Activated CD4-positive, CD25-positive, alpha-beta regulatory T cell treated with anti-CD3 and anti-CD28 coated beads, Interleukin-2, amount 50 U/mL, for 72 hours (primary cell): ENCODE results near the gene CENPK.
"Not testable (repeated sequence)": the region's sequence is repeated elsewhere in the genome, so short reads cannot be mapped to it uniquely, and the experiment has no call there.

ENCODE experiments used
- DNase-seq: peaks from one replicate; pipeline ENCODE4 v3.0.0; 2021

Gene CENPK, protein sequence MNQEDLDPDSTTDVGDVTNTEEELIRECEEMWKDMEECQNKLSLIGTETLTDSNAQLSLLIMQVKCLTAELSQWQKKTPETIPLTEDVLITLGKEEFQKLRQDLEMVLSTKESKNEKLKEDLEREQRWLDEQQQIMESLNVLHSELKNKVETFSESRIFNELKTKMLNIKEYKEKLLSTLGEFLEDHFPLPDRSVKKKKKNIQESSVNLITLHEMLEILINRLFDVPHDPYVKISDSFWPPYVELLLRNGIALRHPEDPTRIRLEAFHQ

GRCh38 chr5:65562731-65563701 lies at the start of gene CENPK, which contains the start of gene PPWD1:
CENPK (minus strand) TSS chr5:65563168; CDS start chr5:65554907, 8,261 bp downstream.
PPWD1 (plus strand) TSS chr5:65563296; CDS start chr5:65563311, 15 bp downstream.
- peak; percentile 91 for DNase-seq

DNA sequence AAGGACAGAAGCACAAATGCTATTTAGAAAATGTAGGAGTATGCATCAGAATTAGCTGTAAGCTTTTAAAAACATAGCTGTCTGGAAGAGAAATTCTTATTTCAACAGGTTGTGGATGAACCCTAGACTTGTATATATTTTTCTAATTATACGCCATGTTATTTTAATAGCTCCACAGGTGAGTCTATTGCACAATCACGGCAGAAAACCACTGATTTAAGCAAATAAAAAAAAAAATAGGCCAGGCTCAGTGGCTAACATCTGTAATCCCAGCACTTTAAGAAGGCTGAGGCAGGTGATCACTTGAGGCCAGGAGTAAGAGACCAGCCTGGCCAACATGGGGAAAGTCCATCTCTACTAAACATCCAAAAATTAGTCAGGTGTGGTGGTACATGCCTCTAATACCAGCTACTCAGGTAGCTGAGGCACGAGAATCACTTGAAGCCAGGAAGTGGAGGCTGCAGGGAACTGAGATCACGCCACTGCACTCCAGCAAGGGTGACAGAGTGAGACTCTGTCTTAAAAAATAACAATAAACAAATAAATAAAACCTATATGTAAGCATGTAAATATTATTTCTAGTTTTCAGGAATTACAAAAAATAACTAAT lies 49.4 kb upstream of the CENPK start:
- no peak for DNase-seq

DNA sequence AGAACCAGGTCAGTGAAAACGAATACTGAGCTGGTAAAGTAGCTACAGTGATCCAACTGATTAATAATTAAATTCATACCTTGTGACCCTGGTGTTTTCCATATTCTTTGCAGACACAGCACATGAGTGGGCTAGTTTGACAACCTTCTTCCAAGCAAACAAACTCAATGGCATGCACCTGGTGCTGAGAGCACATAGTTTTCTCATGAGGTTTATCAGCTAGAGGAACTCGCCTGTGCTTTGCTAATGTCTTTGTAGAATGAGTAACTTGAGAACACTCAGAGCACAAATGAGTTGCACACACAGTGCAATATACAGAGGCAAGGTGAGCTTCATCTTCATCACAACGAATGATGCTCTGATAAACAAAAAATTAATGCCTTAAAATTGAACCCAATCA lies 48.6 kb upstream of the CENPK start:
- no peak for DNase-seq

- DNase-seq, result not testable (repeated sequence)
These were observed 38.8 kb upstream of the CENPK start for GRCh38 chr5:65601761-65602160.

DNA sequence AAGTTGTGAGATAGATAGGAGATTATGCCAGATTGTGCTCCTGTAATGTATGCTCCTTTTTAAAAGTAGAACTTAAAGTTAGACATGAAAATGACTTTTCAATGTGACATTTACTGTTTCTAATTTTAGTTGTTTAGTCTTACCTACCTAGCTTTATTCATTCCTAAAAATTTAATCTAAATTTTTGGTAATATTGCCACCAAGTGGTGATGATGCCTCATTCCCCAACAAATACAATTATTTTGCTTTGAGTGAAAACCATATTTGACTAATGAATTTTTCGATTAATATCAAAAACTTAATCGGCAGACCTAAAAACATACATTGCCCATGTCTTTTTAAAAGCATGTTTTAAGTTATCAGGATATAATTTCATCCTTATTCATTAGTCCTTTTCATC lies 25.7 kb upstream of the CENPK start:
- DNase-seq, result no peak

GRCh38 chr5:65577141-65577540 lies 14.2 kb upstream of the CENPK start:
- DNase-seq, result no peak

DNA sequence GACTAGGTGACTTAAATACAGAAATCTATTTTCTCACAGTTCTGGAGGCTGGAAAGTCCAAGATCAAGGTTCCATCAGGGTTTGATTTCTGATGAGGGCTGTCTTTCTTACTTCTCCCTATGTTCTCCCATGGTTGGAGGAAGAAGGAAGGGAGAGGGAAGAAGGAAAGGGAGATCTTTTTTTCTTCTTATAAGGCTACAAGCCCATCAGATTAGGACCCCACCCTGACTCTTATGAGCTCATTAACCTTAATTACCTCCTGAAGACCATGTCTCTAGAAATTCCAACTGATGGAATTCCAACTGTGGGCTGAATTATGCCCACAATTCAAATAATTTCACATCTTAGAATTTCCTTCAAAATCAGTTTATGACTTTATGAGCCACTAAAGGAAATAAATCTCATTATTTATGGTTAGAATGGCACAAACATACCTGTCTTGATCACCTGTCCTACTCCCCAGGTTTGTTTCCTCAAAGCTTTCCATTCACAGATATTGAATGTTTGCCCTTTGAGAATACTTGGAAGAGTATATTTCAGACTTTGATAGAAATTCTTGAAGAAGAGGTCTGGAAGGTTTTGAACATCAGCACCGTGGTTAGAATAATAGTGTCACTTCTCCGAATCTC lies 7.7 kb upstream of the CENPK start:
- DNase-seq, result no peak

DNA sequence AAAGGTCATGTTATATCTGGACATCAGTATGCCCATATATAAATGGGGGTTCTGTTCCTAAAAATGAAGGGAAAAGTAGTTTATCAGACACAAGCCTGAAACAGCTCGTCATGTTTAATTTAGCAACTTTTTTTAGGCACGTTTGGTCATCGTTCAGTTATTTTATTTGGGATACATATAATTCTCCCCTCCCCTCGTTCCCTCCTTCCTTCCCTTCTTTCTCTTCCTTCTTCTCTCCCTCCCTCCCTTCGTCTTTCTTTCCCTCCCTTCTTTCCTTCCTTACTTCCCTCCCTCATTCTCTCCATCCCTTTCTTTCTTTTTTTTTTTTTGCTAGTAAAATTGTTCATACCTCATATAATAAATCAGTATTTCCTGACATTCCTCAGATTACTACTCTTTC lies 3.5 kb upstream of the CENPK start:
- DNase-seq, result no peak

DNA sequence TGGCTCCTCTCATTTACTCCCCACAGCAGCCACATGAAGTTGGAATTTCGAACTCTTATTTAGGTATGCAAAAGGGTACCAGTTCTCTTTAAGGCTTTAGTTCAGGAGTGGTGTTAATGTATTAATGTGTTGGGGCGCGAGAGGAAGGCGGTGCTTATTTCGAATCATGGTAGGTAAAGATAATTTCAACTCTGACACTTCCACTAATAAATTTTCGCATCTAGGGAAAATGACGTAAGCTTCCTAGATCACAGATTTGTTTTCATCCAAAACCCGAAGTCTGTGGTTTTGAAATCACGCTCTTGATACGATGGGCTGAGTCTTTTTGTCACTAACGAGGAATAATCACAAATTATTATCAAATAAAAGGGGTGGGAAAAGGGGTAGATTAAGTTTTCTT lies 809 bp upstream of the CENPK start:
- no peak for DNase-seq

DNA sequence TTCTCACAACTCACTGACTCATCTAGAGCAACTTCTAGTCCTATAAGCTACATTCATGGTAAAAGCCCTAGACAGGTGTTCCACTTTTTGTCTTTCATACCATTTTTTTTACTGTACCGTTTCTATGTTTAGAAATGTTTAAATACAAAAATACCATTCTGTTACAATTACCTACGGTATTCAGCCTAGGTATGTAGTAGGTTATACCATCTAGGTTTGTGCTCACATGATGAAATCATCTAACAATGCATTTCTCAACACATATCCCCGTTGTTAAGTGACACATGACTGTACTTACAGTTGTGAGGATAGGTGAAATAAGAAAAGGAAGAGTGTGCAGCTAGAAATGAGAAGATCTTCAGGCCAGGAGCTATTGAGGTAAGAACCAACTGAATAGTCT lies 6.2 kb downstream of the CENPK start:
- no peak for DNase-seq

- no peak for DNase-seq
These were observed 6.8 kb downstream of the CENPK start for GRCh38 chr5:65556181-65556580.

GRCh38 chr5:65555287-65555686 lies 7.7 kb downstream of the CENPK start:
- DNase-seq, result no peak

DNA sequence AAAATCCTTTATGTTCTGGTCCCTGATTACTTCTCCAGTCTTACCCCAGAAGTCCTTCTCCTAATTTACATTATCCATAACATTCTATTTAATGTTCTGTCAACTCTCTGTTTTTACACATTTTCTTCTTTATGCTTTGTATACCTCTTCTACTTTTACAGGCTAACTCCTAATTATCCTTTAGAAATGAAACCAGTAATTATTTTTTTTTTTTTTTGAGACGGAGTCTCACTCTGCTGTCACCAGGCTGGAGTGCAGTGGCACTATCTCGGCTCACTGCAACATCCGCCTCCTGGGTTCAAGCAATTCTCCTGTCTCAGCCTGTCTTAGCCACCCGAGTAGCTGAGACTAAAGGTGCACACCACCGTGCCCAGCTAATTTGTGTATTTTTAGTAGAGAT lies 9.0 kb downstream of the CENPK start:
- no peak for DNase-seq

- no peak for DNase-seq
These were observed 14.7 kb downstream of the CENPK start for GRCh38 chr5:65548281-65548680.

DNA sequence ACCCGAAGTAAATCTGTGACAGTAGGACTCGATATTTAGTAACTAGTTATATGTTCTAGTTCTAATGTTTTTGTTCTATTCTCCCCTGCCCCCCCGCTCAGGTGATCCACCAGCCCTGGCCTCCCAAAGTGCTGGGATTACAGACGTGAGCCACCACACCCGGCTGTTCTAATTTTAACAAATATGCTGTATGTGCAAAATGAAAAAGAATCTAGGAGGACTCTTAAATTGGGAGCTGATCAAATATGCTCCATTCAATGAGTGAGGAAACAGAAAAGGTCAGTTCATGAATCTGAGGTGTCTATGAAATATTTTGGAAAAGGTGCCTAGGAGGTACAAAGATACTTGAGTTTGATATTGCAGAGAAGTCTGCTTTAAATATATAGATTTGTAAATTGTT lies 16.8 kb downstream of the CENPK start:
- no peak for DNase-seq

GRCh38 chr5:65544473-65544872 lies 18.5 kb downstream of the CENPK start:
- no peak for DNase-seq

DNA sequence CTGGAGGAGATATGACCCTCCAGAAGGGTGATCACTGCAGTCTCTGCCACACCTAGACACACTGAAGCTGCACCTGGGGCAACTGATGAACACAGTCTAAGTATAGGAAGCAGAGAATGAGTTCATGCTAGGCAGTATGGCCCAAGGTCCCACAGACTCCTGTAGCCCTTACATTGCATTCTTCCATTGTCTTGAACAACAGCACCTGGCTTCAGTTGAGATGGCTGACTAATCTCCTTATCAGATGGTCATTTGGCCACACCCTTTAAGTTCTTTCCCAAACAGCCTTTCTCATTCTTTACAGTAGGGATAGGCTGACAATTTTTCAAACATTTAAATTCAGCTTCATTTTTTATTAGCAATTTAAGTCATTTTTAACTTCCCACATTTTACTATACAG lies 23.1 kb downstream of the CENPK start:
- DNase-seq, result no peak

- DNase-seq, result no peak
These were observed 27.4 kb downstream of the CENPK start for GRCh38 chr5:65535529-65535987.

- no peak for DNase-seq
These were observed 32.1 kb downstream of the CENPK start for GRCh38 chr5:65530904-65531303.

- DNase-seq, result no peak
These were observed 37.2 kb downstream of the CENPK start for GRCh38 chr5:65525726-65526125.

DNA sequence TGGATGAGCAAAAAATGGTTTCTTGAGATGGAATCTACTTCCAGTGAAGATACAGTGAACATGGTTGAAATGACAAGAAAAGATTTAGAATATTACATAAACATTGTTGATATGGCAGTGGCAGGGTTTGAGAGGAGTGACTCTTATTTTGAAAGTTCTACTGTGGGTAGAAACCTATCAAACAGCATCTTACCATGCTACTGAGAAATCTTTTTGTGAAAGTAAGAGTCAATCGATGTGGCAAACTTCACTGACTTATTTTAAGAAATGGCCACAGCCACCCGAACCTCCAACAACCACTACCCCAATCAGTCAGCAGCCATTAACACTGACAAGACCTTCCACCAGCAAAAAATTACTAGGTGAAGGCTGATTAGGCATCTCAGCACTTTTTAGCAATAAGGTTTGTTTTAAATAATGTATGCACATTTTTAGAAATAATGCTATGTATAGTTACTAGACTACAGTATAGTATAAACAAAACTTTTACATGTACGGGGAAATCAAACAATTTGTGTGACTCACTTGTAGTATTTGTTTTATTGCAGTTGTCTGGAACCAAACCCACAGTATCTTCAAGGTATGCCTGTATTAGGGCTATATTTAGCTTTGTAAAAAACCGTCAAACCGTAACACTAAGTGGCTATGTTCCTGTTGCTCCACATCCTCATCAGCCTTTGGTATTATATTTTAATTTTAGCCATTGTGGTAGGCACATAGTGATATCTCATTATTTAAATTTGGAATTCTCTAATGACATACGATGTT lies 50.6 kb downstream of the CENPK start:
- no peak for DNase-seq

- DNase-seq, result no peak
These were observed 54.0 kb downstream of the CENPK start for GRCh38 chr5:65508978-65509377.
